PC-3 (cell line): ENCODE data around the gene UTP3.

ENCODE experiments used
- CTCF ChIP-seq: fragments of 300-600 bp; sonication (generic); conservative IDR thresholded peaks from 2 replicates; pipeline ENCODE4 v1.5.1; 2017; ENCODE audit warnings: antibody characterized with exemption, low read depth, mild to moderate bottlenecking, low read length
- EZH2 ChIP-seq: fragments of 300-600 bp; sonication (generic); IDR thresholded peaks from one replicate; pipeline ENCODE4 v1.6.1; 2017; ENCODE audit warnings: antibody characterized with exemption, mild to moderate bottlenecking, low read length; ENCODE audit not compliant: unreplicated experiment
- EZH2phosphoT487 ChIP-seq: fragments of 300-600 bp; sonication (generic); IDR thresholded peaks from 2 replicates; pipeline ENCODE4 v1.6.1; 2018; ENCODE audit warnings: mild to moderate bottlenecking, antibody characterized with exemption, low read length, borderline replicate concordance

GRCh38 chr4:70737409-70737808 is 49.1 kb downstream of the UTP3 start:
- TF ChIP-seq CTCF (no peak), EZH2 (no peak), EZH2phosphoT487 (no peak)
